Lung (tissue), 12 donors: ENCODE results near the gene PTGES. TPM values are rescaled to one million over a fixed set of nuclear protein-coding genes. Genes with fewer than 3 reads are reported as not detected.

ENCODE experiments used
- ATAC-seq: fragments of 200-7000 bp; cut with Tn5 transposase; one replicate; pipeline ENCODE4 v1.9.1; 2020; ENCODE audit warnings: moderate number of reproducible peaks; ENCODE audit not compliant: insufficient read depth, low FRiP score
- DNase-seq, 3 donors: peaks; one replicate each; pipeline ENCODE4 v3.0.0-alpha.2; 2013 to 2017
- H3K27ac ChIP-seq, 2 donors: one replicate each; pipeline ENCODE4 v1.5.1; 2013; ENCODE audit warnings: mild to moderate bottlenecking in 2 of 2, moderate library complexity in 2 of 2, control low read depth in 1 of 2, inconsistent platforms in 1 of 2, low read depth in 1 of 2, low read length in 1 of 2
- H3K27me3 ChIP-seq, 3 donors: one replicate each; pipeline ENCODE4 v1.5.1; 2013; ENCODE audit warnings: low read length in 2 of 3; ENCODE audit not compliant: control insufficient read depth in 3 of 3, insufficient read depth in 3 of 3
- H3K36me3 ChIP-seq, 4 donors: one replicate each; pipeline ENCODE4 v1.5.1; 2013; ENCODE audit warnings: low read length in 4 of 4, mild to moderate bottlenecking in 1 of 4, moderate library complexity in 1 of 4; ENCODE audit not compliant: control insufficient read depth in 4 of 4, insufficient read depth in 4 of 4
- H3K4me1 ChIP-seq, 5 donors: one replicate each; pipeline ENCODE4 v1.5.1; 2013; ENCODE audit warnings: low read length in 5 of 5, mild to moderate bottlenecking in 2 of 5, moderate library complexity in 1 of 5; ENCODE audit not compliant: control insufficient read depth in 5 of 5, insufficient read depth in 5 of 5
- H3K4me3 ChIP-seq: one replicate; pipeline ENCODE4 v1.5.1; 2013; ENCODE audit warnings: mild to moderate bottlenecking, control low read depth, moderate library complexity
- H3K9ac ChIP-seq, 2 donors: one replicate each; pipeline ENCODE4 v1.5.1; 2013; ENCODE audit warnings: low read length in 2 of 2, control low read depth in 1 of 2; ENCODE audit not compliant: insufficient read depth in 1 of 2
- H3K9me3 ChIP-seq, 4 donors: one replicate each; pipeline ENCODE4 v1.5.1; 2013; ENCODE audit warnings: low read length in 3 of 4, mild to moderate bottlenecking in 1 of 4, moderate library complexity in 1 of 4; ENCODE audit not compliant: control insufficient read depth in 4 of 4, insufficient read depth in 3 of 4
- WGBS, 2 donors: extraction: QIAGEN DNeasy Blood & Tissue Kit; methylation state at CpG; one replicate each; pipeline ENCODE4 v1.1.7; 2013; 5-methylcytosine and 5-hydroxymethylcytosine counted together
- polyA plus RNA-seq, 2 donors: library from polyadenylated mRNA; stranded (reverse); fragments of 200-250 nt; gene quantifications; one replicate each; pipeline ENCODE4 v1.2.1, GENCODE V29; 2013
- total RNA-seq, 2 donors: library from RNA; depleted of rRNA in 1 of 2; stranded (reverse); fragments of >200 nt in 1 of 2; gene quantifications; one replicate each; pipeline ENCODE4 v1.2.1, GENCODE V29; 2014 to 2021
- TF ChIP-seq, protein P1 (sequence below): IDR thresholded peaks from 2 replicates; pipeline ENCODE4 v1.5.1; 2012; ENCODE audit warnings: mild to moderate bottlenecking; ENCODE audit errors: control extremely low read depth, extremely low read depth
- donor health status: control.
- donor health status: control.
- donor health status: Bipolar disorder and iron deficiency.
- donor health status: healthy.
- donor health status: DM: yes; HTN: yes; CAD: no.

The PTGES gene
- total and polyA plus RNA-seq, 4 donors, result 8.0 to 19.8 (median 14.0) TPM

DNA sequence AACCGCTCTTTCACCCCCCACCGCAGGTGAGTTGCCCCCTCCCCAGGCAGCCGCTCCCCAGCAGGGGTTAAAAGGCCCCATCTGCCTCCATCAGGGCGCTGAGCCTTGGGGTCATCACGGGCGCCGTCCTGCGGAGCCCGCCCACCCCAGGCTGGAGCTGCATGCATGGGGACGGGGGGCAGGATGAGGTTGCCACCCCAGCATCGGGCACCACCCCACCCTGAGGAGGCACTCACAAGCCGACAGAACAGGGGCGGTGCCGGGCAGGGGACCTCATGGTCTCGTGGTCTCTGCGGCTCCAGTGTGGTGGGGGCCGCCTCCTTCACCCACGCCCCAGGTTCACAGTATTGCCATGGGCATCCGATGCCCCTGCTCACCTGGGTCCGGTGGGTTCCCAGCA lies 16.5 kb downstream of the PTGES start:
- no peak overlapping the region for H3K27ac ChIP-seq
- ATAC-seq, result no peak
- H3K27me3 ChIP-seq, result peaks cover 0 to 12% (median 0%) of the 10 kb centered on the region in 3 donors
- no peak overlapping the region for H3K4me3 ChIP-seq
- H3K9ac ChIP-seq, result no peak overlapping the region
- 57 to 67% methylated on average over 20 of the region's 20 CpGs for WGBS, 2 donors
- TF ChIP-seq, protein P1, sequence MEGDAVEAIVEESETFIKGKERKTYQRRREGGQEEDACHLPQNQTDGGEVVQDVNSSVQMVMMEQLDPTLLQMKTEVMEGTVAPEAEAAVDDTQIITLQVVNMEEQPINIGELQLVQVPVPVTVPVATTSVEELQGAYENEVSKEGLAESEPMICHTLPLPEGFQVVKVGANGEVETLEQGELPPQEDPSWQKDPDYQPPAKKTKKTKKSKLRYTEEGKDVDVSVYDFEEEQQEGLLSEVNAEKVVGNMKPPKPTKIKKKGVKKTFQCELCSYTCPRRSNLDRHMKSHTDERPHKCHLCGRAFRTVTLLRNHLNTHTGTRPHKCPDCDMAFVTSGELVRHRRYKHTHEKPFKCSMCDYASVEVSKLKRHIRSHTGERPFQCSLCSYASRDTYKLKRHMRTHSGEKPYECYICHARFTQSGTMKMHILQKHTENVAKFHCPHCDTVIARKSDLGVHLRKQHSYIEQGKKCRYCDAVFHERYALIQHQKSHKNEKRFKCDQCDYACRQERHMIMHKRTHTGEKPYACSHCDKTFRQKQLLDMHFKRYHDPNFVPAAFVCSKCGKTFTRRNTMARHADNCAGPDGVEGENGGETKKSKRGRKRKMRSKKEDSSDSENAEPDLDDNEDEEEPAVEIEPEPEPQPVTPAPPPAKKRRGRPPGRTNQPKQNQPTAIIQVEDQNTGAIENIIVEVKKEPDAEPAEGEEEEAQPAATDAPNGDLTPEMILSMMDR, result no peak
- no peak for DNase-seq
- H3K36me3 ChIP-seq, result peaks cover 0 to 2% (median 0%) of the 10 kb centered on the region in 4 donors
- peaks cover 0 to 6% (median 0%) of the 10 kb centered on the region in 5 donors for H3K4me1 ChIP-seq
- H3K9me3 ChIP-seq, result no peaks in the 10 kb centered on the region

DNA sequence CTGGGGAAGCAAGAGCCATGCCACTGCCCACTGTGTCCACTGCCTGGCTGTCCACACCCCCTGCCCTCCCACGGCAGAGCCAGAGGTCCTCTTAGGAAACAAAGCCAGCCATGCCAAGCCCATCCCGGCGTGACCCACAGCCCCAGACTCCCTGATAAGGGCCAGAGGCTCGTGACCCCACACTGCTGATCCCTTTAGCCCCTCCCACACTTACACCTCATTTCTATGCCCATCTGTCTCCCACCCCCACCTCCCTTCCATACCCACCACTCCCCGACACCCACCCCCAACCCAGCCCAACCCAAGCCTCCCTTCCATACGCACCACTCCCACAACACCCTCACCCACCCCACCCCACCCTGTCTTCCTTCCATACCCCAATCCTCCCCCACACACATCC lies 17.3 kb downstream of the PTGES start:
- TF ChIP-seq, protein P1, result no peak
- H3K27me3 ChIP-seq, result peaks cover 0 to 14% (median 0%) of the 10 kb centered on the region in 3 donors

DNA sequence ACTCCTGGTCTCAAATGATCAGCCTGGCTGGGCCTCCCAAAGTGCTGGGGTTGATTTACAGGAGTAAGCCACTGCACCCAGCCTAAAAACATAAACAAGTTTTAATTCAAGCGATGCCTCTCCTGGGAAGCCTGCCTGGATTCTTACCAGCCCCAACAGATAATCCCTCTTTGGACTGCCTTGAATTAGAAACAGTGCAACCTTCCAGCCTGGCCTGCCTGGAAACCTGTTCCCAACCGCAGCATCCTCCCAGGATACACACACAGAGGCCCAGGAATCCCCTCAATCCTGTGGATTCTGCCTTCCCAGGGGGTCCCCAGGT lies 19.2 kb downstream of the PTGES start:
- no peak overlapping the region for H3K27ac ChIP-seq
- 82 to 90% methylated on average over 2 of the region's 2 CpGs for WGBS, 2 donors

More for the DNA sequence above, 17.3 kb downstream of the PTGES start:
- H3K4me1 ChIP-seq, result peaks cover 0 to 6% (median 0%) of the 10 kb centered on the region in 5 donors
- no peak overlapping the region for H3K4me3 ChIP-seq
- DNase-seq (no peak), ATAC-seq (no peak)
- H3K9me3 ChIP-seq, result no peaks in the 10 kb centered on the region
- H3K9ac ChIP-seq, result no peak overlapping the region
- WGBS, 2 donors, result 62 to 93% methylated on average over 5 to 6 of the region's 6 CpGs
- H3K36me3 ChIP-seq, result no peaks in the 10 kb centered on the region
- no peak overlapping the region for H3K27ac ChIP-seq

More for the DNA sequence above, 19.2 kb downstream of the PTGES start:
- Histone ChIP-seq H3K4me1 (peaks cover 0 to 6% (median 0%) of the 10 kb centered on the region in 5 donors), H3K4me3 (no peak overlapping the region), H3K36me3 (no peaks in the 10 kb centered on the region), H3K9ac (no peak overlapping the region), H3K9me3 (no peaks in the 10 kb centered on the region), H3K27me3 (peaks cover 0 to 14% (median 0%) of the 10 kb centered on the region in 3 donors)
- TF ChIP-seq, protein P1, result no peak
- DNase-seq, result no peak
- ATAC-seq, result no peak
